Right lung (tissue), 5 donors: ENCODE data around the gene ATP8B3. TPM values are rescaled to one million over a fixed set of nuclear protein-coding genes. Genes with fewer than 3 reads are reported as not detected.

Experiments
- DNase-seq, 2 donors: peaks; one replicate each; pipeline ENCODE4 v3.0.0-alpha.2; 2013
- polyA plus RNA-seq, 5 donors: library from polyadenylated mRNA; unstranded; fragments of 120-200 nt; gene quantifications; one replicate each; pipeline versions ENCODE4 v1.2.1 to v1.2.3, GENCODE V29; 2013; ENCODE audit warnings: inconsistent platforms in 1 of 5, low replicate concordance in 1 of 5; ENCODE audit not compliant: insufficient read length in 5 of 5, insufficient read depth in 1 of 5

Gene ATP8B3
- polyA plus RNA-seq, 5 donors = 0.63 to 1.6 (median 0.99) TPM

DNA sequence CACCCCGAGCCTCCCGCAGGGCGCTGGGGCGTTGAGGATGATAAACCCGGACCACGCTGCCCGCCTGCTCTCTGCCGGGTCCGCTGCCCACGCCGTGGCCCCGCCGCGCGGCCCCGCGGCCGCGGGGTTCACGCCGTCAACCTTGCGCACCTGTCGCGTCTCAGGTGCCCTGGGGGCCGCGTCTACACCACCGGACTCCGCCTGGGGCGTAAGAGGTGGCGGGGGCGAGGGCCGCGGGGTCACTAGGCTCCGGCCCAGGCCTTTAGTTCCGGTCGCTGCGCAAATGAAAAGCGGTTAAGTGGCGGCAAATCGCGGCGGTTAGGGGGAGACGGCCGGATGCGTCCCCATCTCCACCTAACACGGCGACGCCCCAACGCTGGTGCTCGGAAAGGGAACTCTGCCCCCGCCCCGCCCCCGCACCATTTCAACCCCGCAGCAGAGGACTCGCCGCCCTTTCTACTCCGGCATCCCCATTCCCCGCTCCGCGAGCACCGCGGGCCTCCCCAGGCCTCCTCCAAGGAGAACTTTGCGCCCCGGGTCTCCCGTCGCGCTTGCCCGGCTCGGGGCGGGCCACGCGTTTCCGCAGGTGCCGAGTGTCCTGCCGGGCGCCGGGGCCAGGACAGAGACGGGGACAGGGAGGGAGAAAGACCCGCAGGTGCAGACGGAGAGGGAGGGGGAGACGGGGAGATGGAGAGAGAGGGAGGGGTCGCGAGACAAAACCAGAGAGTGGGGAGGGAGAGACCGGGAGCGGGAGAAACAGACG lies 54.4 kb downstream of the ATP8B3 start:
- DNase-seq = no peak

DNA sequence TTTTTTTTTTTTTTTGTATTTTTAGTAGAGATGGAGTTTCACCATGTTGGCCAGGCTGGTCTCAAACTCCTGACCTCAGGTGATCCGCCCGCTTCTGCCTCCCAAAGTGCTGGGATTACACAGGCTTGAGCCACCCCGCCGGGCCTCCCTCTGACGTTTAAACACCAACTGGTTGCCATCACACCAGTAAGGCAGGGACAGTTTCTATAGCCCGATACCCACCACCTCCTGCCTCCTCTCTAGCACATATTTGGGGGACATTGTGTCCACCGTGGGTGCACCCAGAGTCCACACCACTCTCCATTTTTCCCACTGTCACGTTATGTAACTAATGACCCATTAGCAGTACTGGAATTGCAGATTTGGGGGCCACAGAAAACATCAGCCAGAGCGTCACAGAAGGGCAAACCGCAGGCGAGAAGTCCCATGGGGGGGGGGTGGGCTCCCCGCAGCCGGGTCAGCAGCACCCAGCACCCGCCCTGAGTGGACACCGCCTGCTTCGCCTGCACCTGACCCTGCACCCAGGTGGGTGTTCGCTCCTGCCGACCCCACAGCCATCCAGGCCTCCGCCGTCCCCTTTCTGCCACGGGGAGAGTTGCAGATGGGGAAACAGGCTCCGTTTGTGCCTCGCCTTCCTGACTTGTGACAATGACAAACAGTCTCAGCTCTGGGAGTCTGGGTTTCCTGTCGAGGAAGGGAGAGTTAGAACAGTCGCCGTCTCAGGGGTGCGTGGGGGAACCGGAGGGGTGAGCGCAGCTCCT lies 55.2 kb downstream of the ATP8B3 start:
- DNase-seq = no peak

DNA sequence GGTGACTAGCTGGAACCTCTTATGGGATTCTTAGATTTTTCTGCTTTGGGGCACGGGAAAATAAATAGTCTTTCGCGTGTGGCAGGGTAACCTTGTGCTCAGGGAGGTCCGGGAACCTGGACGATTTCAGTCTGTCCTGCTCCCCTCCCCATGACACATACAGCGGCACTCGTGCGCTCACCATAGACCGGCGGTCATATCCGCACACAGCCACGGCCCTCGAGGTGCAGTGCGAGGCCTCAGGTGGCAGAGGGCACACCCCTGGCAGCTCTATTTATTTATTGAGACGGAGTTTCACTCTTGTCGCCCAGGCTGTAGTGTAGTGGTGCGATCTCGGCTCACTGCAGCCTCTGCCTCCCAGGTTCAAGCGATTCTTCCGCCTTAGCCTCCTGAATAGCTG lies 55.8 kb downstream of the ATP8B3 start:
- DNase-seq = no peak

DNA sequence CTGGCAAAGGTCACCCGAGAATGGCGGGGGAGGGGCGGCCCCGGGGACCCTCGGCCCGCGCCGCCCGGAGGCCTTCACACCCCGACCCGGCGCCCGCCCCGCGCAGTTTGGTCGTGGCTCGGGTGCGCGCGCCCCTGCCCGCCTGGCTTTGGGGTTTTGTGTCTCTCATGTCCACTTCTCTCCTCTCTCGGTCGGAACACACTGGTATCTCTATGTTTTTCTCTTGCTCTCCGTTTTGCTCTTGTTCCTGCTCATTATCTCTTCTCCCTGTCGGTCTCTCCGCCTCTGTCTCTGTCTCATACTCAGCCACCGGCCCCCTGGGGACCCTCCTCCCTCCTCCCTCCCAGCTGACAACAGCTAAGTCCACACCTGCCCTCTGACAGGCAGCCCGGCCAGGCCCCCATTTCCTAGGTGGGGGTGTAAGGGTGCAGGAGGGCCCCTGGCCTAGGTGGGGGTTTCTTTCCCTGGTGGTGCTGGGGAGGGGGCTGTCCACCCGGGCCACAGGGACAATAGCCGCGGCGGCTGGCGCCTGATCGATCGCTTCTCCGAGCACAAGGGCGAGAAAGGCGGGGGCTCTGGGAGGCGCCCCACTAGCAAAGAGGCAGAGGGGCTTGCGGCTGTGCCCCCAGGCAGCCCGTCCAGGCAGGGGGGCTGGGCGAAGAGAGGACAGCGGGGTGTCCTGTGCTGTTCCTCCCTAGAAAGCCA lies 56.5 kb downstream of the ATP8B3 start:
- DNase-seq = no peak

DNA sequence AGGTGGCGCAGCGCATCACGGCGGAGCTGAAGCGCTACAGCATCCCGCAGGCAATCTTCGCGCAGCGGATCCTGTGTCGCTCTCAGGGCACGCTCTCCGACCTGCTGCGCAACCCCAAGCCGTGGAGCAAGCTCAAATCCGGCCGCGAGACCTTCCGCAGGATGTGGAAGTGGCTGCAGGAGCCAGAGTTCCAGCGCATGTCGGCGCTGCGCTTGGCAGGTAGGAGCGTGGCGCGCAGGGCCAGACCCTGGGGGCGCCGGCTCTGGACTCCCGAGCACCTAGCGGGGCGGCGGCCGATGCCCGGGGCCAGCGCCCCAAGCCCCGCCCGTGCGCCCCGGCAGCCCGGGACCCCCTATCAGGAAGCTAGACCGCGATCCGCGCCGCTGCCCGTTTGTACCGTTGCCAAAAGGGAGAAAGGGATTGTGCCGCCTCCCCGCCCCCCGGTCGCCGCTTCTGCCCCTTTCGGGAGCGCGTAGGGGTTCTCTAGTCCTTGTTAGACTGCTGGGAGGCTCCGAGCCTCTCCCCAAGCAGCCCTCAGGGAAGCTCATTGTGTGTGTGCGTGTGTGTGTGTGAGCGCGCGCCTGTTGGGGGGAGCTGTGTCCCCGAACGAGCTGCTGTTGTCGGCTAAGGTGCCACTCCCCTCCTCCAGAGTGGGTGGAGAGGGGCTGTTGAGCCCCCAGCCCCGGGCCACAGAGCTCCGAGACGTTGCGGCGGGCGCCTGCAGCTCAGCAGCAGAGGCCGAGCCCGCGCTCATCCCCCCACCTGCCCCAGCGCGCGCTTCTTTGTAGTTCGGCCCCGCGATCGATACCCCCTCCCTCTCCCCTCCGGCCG lies 57.2 kb downstream of the ATP8B3 start:
- no peak for DNase-seq

DNA sequence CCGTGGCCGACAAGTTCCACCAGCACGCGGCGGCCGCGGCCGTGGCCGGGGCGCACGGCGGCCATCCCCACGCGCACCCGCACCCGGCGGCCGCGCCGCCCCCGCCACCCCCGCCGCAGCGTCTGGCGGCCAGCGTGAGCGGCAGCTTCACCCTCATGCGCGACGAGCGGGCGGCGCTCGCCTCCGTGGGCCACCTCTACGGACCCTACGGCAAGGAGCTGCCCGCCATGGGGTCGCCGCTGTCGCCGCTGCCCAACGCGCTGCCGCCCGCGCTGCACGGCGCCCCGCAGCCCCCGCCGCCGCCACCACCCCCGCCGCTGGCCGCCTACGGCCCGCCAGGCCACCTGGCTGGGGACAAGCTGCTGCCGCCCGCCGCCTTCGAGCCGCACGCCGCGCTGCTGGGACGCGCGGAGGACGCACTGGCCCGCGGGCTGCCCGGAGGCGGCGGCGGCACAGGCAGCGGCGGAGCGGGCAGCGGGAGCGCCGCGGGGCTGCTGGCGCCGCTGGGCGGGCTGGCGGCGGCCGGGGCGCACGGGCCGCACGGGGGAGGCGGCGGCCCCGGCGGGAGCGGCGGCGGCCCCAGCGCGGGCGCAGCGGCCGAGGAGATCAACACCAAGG lies 57.9 kb downstream of the ATP8B3 start:
- no peak for DNase-seq

DNA sequence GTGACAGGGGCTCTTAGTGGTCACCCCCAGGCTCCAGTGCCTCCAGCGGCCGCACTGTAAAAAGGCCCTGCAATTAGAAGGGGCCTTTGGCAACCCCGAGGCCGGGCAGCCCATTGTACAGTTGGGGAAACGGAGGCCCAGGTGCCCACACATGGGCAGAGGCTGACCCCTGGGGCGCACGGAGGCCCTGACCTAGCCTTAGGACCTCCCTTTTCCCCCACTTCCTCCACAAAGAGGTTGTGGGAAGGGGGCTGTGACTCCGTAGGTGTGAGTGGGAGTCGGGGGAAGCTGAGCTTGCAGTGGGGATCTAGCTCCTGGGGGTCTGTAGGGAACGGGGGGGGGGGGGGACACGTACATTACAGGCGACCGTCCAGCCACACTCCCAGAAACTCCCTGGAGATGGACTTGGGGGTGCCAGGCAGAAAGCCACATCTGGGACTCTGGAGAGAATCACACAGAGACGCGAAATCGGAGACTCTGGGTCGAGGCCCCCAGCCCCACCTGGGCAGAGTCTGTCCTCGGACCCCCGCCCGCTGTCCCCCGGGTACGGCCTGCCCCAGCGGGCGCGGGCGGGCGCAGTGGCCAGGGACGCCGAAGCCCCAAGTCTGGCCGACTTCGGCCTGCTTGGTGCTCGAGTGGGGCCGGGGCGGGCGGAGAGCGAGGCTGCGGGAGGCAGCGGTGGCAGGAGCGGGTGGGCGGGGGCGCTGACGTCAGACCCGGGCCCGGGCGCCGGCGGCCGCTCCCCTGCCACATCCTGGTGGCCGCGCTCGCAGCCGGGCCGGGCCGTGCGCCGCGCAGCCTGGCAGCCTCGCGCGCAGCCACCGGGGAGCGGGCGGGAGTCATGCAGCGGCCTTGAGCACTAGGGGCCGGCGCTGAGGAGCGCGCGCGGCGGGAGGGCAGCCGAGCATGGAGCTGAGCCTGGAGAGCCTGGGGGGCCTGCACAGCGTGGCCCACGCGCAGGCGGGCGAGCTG lies 59.0 kb downstream of the ATP8B3 start, which contains the start of gene ONECUT3:
Gene ONECUT3 (plus strand): TSS at position 750 of the 972 bp plus-strand sequence. CDS start 157 bp downstream, at position 907.
- DNase-seq = no peak

DNA sequence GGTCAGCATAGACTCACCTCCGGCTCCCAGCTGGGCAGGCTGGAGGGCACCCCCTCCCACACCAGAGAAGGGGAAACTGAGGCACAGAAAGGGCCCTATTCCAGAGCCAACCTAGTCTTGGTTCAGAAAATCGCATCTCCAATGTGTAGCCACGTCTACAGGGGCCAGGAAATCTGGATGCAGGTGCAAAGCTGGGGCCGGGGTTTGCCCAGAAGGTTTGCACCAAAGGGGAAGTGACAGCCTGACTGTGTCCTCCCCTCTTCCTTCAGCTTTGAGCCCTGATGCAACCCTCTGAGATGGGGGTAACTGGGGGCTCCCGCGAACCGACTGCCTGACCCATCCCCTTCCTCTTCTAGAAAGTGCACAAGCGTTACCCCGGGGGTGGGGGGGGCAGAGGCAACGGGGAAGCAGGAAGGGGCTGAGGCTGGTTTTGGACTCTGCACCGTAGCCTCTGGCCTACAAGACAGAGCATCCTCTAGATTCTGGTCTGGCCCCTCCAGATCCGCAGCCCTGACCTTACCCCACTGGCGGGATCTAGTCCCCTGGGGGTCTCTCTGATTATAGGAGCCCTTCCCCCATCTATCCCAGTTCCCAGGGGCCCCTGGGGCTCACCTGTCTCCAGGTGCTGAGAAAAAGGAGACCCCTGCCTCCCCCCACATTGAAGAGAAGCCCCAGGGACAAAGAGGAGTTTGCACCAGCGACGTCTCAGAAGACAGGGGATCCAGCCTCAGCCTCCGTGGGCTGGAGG lies 59.9 kb downstream of the ATP8B3 start:
- DNase-seq = no peak

DNA sequence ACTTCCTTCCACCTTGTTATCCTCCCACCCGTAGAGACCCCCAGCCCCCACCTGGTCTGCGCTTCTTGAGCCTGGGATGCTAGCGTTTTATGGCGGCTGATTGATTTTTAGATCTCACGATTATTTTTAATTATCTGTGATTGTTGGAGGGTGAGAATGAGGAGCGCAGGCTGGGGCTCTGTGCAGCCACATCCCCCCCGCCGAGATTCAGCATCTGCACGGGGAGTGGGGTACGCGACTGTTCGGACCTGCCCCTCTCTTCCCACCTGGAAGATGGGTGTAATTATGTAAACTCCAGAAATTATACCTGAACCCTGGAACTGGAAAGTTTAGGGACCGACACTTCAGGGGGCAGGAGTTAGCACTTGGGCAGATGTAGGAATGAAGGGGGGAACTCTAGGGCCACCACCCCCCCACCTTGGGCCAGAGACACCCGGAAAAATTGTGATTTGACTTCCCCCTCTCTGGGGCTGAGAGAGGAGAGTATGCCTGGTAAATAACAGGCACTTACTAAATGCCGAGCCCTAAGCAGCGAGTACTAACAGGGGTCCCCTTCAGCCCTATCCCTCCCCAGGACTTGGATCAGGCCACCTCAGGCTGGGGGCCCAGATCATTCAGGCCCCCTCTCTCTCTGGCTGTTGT lies 60.6 kb downstream of the ATP8B3 start:
- no peak for DNase-seq

DNA sequence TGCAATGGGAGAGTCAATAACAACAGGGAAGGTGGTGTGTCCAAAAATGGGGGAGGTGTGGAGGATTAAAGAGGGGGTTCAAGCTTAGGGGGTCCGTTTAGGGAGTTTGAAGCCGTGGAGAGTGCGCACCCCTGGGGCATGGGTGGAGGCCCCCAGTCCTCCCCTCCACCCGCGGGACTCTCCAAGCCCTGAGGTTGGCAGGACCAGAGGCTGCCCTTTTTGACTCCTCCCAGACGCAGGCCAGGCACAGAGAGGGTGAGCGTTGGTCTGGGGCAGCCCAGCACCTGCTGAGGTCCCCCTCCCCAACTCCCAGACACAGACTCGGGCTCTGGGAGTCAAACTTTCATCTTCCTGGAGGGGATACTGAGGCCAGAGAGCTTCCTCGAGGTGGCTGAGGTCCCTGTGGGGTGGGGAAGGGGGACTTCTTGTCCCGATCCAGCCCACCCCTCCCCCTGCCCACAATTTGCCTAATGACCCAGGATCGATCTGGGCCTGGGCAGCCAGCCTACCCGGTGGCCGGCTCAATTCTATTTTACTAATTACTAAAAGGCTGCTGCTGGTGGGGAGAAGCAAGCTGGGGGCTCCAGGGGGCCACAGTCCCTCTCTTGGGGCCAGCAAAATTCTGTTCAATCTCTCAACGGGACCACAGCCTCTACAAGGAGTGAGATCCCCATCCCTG lies 61.6 kb downstream of the ATP8B3 start:
- no peak for DNase-seq

DNA sequence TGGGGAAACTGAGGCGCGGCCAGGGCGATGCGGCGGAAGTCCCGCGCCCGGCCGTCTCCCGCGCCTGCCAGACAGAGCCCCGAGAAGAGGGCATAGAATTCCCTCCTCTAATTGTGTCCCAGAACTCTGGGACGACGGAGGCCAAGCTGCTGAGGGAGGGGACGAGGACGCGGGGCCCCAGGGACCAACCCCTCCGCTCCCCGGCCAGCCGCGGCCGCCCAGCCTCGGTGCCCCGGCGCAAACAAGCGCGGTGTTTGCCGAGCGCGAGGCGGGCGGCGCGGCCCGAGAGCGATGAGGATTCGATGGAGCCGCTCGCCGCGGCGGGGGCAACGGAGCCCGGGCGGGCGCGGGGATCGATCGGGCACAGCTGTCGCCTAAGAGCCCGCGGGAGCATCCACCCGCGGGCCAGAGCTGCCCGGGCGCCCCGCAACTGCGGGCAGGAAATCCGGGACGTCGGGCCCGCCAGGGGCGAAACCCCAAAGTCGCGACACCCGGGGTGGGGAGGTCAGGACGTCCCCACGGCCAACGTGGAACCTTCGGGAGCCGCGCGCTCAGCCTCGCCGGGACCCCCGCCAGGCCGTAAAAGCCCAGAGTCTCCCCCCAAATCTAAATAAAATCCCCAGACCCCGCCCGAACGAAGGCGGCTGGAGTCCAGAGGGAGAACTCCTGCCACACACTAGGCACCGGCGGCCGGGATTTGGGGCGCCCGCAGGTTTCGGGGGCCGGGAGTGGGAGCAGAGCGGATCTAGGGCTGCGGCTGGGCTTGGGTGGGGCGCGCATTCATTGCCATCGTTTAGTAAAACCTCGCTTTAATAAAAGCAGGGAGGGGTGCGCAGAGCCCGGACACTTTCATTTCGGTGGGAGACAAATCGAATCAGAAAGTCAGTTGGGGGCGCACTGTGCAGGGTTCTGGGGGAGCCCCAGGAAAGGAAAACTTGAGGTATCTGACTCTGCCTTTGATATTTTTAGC lies 62.4 kb downstream of the ATP8B3 start:
- DNase-seq = no peak

DNA sequence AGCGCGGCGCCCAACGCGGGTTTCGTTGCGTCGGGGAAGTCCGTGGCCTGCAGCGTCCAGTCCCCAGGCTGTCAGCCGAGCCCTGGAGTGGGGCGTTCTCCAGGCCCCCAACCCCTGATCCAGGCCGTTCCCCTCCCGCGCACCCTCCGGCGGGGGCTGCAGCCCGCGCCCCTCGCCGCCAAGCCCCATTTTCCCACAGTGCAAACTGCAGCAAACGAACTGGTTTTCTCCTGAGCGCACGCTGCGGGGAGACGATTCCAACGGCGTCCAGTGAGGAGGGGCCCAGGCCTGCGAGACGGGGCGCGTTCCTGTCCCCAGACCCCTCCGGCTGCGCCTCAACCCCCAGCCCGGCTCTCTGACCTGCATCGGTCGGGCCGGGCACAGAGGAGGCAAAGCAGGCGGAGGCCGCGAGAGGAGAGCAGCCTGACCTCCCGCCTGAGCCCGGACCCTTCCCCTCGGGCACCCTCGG lies 63.2 kb downstream of the ATP8B3 start:
- DNase-seq = no peak

DNA sequence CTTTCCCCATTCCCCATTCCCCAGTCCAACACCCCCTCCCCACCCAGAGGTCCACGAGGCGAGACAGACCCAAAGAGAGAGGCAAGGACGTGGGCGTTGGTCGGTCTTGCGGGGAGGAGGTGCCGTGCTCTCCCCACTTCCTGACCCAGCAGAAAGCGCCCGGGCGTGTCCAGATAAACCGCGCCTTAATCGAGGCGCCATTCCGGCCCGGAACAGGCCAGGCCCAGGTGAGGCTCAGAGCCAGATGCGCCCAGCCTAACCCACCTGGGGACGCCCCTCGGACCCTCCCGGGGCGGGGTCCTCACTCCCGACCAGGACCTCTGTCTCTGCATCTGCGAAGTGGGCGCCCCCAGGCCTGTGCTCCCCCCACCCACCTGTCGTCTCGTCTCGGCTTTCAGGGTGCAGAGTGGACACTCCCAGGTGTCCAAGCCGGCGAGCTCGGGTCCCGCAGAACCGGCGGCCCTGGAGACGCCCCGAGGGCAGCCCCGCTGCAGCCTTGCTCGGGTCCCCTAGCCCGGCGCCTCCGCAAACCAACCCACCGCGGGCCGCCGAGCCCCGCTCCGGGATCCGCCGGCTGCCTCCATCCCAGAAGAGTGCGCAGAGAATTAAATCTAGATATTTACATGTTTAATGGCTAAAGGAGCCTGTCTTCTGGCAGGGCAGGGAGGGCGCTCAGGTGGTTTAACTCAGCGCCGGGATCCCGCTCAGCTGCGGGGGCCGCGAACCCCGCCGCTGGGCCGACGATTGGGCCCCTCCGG lies 63.8 kb downstream of the ATP8B3 start:
- DNase-seq = no peak

DNA sequence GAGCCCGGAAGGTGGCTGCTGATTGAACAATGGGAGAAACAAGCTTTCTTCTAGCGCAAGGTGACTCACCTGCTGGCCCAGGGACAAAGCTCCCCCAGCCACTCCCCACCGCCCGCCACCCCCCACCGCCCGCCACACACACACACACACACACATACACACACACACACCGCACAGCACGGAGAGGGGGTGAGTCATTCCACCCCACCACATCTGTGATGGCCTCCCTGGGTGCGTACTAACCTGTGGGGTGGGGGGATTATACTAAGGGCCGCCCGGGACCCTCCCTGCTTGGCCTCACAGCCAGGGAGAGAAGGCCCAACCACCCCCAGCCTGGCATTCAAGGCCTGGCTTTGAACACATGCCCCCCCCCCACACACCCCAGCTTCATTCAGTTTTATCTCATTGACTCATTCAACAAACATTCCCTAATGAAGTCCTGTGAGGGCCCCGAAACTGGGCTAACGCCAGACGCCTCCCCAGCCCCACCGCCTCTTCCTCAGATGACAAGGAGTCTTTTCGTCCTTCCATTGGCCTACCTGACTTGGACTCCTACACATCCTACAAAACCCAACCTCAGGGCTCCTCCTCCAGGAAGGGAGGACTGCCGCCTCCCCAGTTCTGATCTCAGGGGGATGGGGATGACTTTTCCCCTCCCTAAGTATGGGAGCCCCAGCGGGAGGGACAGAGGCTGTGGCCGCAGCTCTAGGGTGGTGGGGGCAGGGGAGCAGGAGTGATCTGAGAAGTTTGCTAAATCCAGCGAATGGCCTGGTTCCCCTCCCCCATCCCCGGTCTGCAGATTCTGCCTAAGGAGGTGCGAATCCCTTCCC lies 64.6 kb downstream of the ATP8B3 start:
- no peak for DNase-seq
